HG02759 (cell line): ENCODE measurements around the gene TCF7L2.

Source experiments
- ATAC-seq: cut with Tn5 transposase; IDR thresholded peaks from one replicate; pipeline ENCODE4 v1.9.1; 2021; ENCODE audit warnings: mild to moderate bottlenecking, moderate library complexity; ENCODE audit not compliant: unreplicated experiment

The TCF7L2 gene

DNA sequence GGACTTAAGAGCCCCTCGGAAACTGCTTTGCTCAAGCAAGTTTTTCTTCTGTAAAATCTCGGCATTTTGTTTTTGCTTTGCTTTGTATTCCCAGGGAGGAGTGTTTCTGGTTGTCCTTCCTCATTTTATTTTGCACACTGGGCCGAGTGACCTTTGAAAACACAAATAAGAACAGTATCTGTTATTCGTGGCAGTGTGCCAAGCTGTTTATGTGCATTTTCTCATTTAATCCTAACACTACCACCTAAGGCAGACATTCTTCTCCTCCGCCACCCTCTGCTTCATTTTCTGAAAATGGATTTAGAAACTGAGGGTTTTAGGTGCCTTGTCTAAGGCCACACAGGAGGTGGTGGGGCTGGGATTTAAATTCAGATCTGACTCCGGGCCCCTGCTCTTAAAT, 218.5 kb downstream of the TCF7L2 start:
- no peak for ATAC-seq

DNA sequence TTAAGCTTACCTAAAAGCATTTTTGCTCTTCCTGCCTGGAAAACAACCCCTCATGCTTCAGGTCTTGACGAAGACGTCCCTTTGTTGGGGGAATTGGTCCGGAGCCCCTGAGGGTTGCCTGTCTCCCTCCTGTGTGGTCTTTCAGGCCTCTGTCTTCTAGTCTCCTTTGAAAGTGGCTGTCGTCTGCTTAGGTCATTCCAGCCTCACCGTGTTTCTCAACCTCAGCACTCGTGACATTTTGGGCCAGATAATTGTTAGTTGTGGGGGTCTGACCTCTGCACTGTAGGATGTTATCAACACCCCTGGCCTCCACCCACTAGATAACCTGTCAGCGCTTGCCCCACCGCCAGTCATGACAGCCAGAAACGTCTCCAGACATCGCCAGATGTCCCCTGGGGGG, 219.1 kb downstream of the TCF7L2 start:
- ATAC-seq = no peak

DNA sequence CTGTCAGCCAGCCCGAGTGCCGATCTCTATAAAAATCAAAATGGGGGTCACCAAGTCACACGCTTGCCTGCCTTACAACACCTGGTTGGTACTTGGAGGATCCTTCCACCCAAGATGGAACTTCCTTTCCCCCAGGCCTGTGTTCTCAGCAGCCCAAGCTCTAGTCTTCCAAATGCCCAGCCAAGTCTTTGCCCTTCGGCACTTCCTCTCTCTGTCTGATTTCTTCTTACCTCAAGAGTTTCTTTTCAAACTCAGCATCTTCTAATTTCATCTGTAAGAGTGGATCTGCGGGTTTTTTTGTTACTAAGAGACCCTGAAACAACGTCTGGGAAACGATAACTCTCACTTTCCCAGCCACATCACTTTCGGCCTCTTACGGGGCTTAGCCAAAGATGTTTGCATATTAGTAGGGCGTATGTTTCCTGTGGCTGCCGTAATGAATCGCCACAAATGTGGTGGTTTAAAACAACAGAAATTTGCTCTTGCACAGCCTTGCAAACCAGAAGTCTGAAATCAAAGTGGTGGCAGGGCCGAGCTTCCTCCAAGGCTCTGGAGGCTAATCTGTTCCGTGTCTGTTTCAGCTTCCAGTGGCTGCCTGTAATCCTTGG, 219.9 kb downstream of the TCF7L2 start:
- peak; percentile 93 for ATAC-seq

DNA sequence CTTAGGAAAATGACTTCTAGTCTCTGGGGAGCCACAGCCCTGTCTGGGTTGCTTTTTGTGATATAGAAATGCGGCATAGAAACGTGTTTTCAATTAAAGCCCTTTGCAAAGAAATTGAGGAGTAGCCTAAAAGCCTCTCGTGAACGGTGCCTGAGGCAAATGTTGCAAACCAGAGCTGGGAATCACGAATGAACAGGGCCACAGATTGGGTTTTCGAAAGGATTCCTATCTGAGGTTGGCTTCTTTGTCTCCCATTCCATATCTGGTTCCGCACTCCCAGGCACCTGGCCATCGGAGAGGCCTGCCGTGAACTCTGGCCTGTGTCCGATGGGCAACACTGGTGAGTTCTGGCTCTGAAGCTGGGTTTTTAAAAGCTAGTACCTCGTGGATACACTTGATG, 221.6 kb downstream of the TCF7L2 start:
- ATAC-seq = no peak

DNA sequence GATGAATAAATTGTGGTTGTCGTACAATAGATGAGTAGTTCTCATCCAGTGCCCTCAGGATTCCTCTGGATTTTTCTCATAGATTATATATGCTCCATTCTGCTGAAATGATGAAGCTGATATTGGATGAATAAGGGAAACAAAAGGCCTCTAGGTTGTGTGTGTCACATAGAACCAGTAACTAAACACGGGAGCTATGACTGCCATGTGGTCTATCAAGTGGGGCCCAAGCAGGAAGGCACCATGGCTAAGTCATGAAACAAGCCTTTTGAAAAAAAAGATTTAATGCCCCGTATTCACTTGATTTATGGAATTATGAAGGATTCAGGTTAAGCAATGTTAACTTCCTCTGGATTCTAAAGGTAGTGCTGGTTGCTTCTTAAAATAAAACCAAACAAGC, 225.1 kb downstream of the TCF7L2 start:
- no peak for ATAC-seq

DNA sequence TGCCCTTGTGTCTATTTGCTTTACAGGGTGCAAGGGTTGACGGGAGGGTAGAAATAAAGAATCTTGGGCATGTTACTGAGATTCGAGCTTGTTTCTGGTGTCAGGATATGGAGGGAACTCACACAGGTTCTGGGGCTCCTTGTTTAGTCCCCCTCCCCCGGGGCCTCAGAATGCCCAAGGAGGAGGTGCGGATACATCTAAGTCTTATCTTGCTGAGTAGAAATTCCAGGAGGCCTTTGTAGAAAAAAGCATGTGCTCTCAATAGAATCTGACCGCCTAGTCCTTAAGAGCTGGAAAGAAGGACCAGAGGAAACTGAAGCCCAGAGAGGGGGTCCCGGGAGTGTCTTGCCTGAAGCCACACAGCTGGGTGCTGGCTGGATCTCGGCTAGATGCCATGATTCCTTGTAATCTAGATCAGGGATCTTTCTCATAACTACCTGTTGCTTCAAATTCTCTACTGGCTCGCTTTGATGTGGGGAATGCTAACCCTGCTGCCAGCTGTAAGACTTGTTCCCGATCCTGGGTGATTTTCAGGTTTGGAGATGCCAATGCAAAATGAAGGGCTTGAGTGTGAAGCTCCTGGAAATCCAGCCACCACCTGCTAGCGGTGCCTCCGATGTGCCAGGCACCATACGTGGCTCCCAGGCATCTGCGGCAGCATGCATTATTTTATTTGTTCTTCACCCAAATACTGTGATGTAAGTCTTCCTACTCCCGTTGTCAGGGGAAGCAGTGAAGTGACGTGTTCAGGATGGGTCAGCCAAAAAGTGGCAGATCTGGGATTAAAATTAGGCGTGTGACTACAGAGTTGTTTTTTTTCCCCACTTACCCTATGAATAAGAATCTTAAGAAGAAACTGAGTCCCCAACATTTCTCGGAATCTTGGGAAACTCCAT, 226.0 kb downstream of the TCF7L2 start:
- ATAC-seq = no peak

DNA sequence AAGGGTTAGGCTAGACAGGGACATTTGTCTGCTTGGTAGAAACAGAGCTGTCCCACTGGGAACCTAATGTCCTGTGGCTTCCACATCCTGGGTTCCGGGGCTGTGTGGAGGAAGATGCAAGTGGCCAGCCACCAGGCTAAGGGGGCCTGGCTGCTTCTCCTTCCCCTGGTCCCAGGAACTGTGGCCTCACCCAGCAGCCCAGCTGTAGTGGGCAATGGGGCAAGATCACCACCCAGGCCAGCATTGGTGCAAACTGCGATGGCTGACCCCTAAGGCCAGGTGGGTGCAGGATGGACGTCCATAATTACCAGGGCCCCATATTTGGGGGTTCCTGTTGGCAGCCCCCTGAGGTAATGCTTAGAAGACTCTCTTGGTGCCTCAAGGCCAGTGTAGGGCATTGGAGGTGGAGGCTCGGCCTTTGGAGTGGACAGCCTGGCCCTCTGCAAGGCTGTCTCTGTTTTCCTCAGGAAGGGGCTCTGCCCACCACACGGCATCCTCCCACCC, 226.7 kb downstream of the TCF7L2 start:
- ATAC-seq = no peak

DNA sequence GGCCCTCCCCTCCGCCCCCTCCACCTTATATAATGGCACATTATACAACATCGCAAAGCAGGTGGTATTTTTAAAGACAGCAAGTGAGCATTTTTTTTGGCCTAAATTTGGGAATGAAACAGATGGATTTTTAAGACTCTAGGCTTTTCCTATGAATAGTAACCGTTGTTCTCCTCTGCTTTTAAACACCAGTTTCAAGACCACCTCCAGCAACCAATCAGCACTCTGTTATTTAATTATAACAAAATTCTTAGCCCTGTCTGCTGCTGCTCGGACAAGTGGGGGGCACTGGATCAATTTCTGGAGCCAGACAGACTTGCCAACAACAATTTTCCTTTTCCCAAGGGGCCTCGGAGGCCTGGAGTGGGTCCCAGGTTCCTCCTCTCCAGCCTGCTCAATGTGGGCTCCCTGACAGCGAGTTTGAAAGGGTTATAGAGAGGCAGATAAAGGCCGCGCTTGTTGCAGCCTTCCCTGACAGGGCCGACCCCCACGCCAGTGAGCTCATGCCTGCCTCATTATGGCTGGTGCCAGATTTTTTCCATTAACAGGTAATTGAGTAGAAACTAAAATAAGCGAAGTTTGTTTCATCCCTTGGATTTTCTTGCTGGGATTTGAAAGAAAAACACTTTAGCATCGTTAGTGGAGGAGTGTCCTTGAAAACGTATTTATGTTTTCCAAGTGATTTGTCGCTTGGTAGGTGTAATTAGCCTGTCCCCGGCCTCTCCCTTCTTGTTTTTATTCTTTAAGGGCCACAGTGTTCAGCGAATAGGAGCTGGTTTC, 227.3 kb downstream of the TCF7L2 start:
- no peak for ATAC-seq

DNA sequence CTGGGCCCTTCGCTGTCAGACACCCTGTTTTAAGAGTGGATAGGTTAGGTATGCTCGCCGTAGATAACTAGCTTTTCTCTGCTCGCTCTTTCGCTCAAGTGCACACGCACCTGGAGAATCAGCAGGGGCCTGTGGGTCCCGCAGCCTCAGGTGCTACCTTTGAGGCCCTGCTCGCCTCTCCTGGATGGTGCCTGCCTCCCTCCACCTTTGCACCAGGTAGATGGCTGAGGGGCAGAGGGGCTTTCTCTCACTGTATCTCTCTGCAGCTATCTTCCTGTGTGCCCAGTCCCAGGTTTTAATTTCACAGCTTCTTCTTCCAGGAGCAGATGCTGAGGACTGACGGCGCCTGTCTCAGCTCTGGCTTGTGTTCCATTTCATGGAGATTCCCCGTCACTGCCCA, 227.9 kb downstream of the TCF7L2 start:
- ATAC-seq = no peak

DNA sequence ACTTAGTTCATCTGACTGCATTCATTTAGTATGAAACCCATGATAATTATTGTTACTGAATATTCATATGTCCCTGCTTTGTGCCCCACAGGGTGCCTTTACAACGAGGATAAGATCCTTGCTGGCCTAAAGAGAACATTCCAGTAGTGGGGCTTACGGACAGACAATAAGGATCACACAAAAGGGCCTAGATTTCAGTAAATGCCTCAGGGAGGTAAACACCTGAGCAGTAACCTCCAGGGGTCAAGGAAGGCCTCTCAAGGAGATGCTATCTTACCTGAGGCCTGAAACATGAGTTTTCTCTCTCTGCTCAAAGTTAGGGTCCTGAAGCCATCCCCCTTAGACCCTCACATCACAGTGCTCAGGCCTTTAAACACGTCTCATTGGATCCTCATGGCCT, 228.7 kb downstream of the TCF7L2 start:
- no peak for ATAC-seq

DNA sequence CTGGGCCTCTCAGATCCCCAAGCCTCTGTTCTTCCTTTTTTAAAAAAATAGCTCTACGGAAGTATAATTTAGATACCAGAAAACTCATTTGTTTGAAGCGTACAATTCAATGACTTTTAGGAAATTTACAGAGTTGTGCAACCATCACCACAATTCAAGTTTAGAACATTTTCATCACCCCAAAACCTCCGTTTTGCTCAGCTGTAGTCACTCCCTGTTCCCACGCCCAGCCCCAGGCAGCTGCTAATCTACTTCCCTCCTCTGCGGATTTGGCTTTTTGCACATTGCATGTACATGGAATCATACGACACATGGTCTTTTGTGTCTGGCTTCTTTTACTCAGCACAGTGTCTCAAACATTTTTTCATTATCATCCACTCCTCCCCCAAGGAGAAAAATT, 229.2 kb downstream of the TCF7L2 start:
- no peak for ATAC-seq

DNA sequence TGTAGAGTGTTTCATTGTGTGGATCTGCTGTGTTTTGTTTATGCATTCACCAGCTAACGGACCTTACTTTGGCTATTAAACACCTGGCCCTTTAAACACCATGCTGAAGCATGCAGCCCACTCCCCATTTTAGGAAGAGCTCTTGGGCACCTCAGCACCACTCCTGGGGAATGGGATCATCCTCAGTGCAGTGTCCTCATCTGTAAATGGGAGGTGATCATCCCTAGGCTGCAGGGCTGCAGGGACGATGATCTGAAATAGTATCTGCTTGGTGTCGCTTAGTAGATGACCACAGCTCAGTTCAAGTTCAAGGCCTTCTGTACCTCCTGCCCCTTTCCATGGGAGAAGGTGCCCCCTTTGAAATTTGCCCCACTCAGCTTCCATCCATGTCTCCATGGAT, 229.9 kb downstream of the TCF7L2 start:
- no peak for ATAC-seq

DNA sequence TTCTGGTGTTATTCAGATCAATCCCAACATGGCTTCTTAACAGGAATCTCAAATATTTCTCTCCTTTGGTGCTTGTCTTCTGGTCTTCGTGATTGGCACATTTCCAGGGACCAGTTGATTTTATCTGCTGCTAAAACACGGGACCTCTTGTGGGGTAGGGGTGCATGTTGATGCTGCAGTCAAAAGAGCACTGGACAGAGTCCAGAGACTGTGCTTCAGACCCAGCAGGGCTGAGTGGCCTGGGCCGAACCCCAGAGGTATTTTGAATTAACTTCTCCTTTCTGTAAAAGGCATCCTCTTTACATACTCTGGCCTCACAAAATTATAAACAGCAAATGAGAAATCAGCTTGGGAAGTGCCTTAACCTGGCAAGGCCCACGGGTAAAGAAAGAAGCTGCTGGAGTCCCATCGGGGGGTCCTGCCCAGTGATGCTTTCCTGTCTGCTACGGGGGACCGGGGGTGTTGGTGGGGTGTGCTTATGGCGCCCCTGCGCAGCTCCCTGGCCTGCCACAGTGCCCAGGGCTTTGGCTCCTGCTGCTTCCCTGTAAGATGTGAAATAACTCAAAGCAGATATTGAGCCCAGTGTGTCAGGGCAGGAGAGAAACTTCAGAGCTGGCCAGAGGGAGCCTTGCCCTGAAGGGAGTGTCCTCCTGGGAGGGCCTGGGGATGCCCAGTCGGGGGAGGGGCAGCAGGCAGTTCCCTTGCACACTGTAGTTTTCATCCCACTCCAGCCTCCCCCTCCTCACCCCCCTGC, 230.5 kb downstream of the TCF7L2 start:
- ATAC-seq = no peak

DNA sequence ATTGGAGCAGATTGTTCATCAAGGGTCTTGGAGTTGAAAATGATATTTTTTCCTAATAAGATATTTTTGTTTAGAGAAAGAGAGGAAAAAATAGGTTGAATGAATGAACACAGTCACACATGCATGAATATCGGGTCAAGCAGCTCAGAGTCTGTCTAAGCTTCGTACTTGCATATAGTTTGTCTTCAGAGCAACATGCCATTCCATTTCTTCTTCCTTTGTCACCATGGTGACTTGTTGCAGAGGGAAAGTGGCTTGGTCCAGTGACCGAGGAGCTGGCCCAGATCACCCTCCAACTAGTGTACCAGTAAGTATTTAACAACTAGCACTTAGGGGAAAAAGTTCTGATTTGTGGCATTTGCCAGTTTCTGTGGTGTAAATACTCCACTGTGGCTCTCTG, 232.1 kb downstream of the TCF7L2 start:
- no peak for ATAC-seq

DNA sequence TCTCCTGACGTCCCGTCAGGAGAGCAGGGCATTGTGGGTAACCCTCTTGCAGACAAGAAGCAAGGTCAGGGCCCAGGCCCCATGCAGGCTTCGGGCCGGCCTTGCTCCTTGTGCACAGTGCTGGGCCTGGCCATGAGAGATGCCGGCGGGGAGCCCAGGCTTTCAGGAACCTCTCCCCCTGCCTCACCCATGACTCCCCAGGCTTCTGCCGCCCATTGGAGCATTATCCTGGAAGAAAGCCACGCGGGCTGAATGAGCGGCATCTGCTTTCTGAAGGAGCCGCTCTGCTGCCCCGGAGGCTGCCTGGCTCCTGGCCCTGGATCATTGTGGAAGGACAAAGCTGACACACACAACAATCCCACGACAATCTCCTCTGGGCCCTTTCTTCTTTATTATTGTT, 233.5 kb downstream of the TCF7L2 start:
- ATAC-seq = no peak

DNA sequence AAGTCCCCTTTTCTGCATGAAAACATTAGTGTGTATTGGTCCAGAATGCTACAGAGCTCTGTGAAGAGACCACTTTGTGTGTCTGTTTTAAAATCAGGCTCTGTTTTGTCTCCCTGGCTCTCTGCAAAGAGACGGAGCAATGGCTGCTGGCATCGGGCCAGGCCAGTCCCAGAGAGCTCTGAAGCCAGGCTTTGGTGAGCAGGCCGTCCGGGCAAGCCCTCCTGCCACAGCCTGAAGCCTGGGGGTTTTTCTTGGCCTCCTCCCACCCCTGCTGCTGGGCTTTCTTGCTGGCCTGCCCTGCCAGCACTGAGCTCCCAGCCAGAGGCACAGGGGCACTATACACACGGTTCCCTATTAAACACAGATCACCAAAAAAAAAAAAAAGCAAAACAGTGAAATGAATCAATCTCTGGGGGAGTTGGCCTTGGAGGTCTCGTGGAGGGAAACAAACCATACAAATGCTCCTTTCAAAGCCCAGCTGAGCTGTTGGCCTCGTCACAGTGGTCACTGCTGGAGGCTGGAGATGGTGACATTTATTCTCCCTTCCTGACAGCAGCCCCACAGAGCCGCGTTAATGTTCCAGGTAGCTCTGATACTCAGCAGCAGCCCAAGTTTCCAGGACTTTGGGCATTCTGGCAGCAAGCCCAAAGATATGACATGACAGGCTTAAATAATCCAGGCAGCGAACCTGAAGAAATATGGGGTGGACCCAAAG, 237.2 kb downstream of the TCF7L2 start:
- ATAC-seq = no peak

DNA sequence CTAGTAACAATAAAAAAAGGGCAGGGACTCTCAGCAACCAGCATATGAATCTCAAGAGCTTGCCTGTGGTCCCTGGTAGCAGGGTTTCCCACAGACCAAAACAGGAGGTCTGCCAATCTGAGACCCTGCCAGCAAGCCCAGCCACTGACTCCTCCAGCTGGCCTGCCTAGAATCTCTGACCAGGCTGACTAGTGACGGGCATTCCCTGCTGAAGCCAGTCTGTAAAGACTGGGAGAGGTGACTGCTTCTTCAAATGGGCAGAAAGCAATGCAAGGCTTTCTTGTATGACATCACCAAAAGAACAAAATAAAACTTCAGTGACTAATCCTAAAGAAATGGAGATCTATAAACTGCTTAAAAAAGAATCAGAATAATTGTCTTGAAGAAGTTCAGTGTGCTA, 249.4 kb downstream of the TCF7L2 start:
- no peak for ATAC-seq

DNA sequence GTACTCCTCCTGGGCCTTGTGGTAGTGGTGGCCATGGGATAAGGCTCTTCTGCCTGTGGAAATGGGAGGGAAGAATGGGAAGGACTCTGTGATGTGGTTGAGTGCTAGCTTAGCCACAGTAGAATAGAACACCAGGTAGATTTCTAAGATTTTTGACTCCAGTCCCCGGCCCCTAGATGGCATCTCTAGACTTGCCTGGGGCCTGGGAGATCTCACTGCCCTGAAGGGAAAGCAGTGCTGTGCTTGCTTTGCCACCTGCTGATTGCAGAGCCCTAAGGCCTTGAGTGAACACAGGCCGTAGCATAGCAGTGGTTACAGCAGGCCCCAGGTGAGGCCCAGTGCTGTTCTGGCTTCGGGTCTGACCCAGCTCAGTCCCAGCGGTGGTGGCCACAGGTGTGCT, 252.0 kb downstream of the TCF7L2 start:
- no peak for ATAC-seq

DNA sequence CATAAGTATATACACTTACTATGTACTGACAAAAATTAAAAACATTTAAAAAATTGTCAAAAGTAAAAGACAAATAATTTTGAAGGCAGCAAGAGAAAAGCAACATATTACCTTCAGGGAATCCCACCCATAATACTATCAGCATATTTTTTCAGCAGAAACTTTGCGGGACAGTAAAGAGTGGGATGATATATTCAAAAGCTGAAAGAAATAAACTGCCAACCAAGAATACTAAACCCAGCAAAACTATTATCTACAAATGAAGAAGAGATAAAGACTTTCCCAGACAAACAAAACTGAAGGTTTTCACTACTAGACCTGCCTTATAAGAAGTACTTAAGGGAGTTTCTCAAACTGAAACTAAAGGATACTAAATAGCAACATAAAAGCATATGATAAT, 257.9 kb downstream of the TCF7L2 start:
- no peak for ATAC-seq

DNA sequence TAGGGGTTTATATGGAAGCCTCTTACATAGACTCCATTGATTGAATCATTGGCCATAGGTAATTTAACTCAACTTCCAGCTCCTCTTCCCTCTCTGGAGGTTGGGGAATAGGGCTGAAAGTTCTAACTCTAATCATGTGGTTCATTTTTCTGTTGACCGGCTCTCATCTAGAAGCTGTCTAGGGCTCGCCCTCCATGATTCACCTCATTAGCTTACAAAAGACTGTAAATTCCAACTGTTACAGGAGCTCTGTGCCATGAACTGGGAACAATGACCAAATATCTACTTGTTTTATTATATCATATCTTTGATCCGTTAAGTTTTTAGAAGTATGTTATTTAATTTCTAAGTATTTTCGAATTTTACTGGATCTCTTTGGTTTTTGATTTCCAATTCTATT, 263.0 kb downstream of the TCF7L2 start:
- ATAC-seq = no peak
